B cell (primary cell): ENCODE results near the gene AURKAIP1. TPM values are rescaled to one million over a fixed set of nuclear protein-coding genes. Genes with fewer than 3 reads are reported as not detected.

Experiments
- ATAC-seq: fragments of 200-7000 bp; cut with Tn5 transposase; one replicate; pipeline ENCODE4 v1.10.0; 2021; ENCODE audit warnings: low read depth, mild to moderate bottlenecking, moderate number of reproducible peaks, moderate library complexity
- CTCF ChIA-PET: fragments of 350-600 bp; sonication (Branson Sonifier 250); formaldehyde crosslinking; loops from one replicate; lab custom pipeline; 2021; ENCODE audit warnings: antibody characterized with exemption, inconsistent platforms; lab: Charles Lee
- POLR2A ChIA-PET: fragments of 350-600 bp; sonication (Branson Sonifier 250); formaldehyde crosslinking; loops from one replicate; lab custom pipeline; 2021; ENCODE audit warnings: antibody characterized with exemption; lab: Charles Lee
- DNase-seq: peaks from one replicate; pipeline ENCODE4 v3.0.0; 2013
- H2AFZ ChIP-seq: 2 replicates; pipeline ENCODE4 v1.6.1; 2012; ENCODE audit warnings: mild to moderate bottlenecking, low read depth, low read length; ENCODE audit not compliant: insufficient read depth, poor library complexity, severe bottlenecking
- H3K27ac ChIP-seq, 2 donors: 1 replicate in 1 of 2; 2 replicates in 1 of 2; pipeline ENCODE4 v1.5.1; 2012 to 2013; ENCODE audit warnings: low read length in 2 of 2, mild to moderate bottlenecking in 2 of 2, moderate library complexity in 1 of 2
- H3K27me3 ChIP-seq, 4 experiments: fragments of 200-600 bp in 1 of 4; sonication (generic) in 1 of 4; replicated peaks in 1 of 4; 1 replicate in 2 of 4; 2 replicates in 2 of 4; pipeline versions ENCODE4 v1.6.1 to v1.7.0; 2013 to 2016; ENCODE audit warnings: low read length in 3 of 4, mild to moderate bottlenecking in 2 of 4, mixed read lengths in 1 of 4, moderate library complexity in 1 of 4; ENCODE audit not compliant: insufficient read depth in 4 of 4, control insufficient read depth in 3 of 4; ENCODE audit errors: control extremely low read depth in 1 of 4
- H3K36me3 ChIP-seq, 2 experiments: replicated peaks in 1 of 2; 1 replicate in 1 of 2; 2 replicates in 1 of 2; pipeline versions ENCODE4 v1.6.1 to v1.7.1; 2013; ENCODE audit warnings: low read length in 1 of 2; ENCODE audit not compliant: insufficient read depth in 2 of 2, control insufficient read depth in 1 of 2; ENCODE audit errors: control extremely low read depth in 1 of 2, extremely low read depth in 1 of 2
- H3K4me1 ChIP-seq, 2 donors: fragments of 200-600 bp in 1 of 2; sonication (generic) in 1 of 2; 1 replicate in 1 of 2; 2 replicates in 1 of 2; pipeline versions ENCODE4 v1.5.1 to v1.6.1; 2013 to 2017; ENCODE audit warnings: low read length in 2 of 2; ENCODE audit not compliant: control insufficient read depth in 2 of 2, insufficient read depth in 2 of 2
- H3K4me2 ChIP-seq: replicated peaks from 2 replicates; pipeline ENCODE3; 2012; ENCODE audit warnings: mild to moderate bottlenecking, low read depth, low read length; ENCODE audit not compliant: poor library complexity, severe bottlenecking
- H3K4me3 ChIP-seq, 5 experiments: fragments of 200-600 bp in 1 of 5; sonication (generic) in 1 of 5; 1 replicate in 3 of 5; 2 replicates in 2 of 5; pipeline versions ENCODE4 v1.5.1 to v1.7.0; 2011 to 2016; ENCODE audit warnings: low read length in 4 of 5, mild to moderate bottlenecking in 4 of 5, low read depth in 2 of 5, control low read depth in 1 of 5, moderate library complexity in 1 of 5; ENCODE audit not compliant: insufficient read depth in 1 of 5; ENCODE audit errors: control extremely low read depth in 1 of 5, extremely low read depth in 1 of 5
- H3K79me2 ChIP-seq: fragments of 200-600 bp; sonication (generic); one replicate; pipeline ENCODE4 v1.6.0; 2016; ENCODE audit warnings: low read length; ENCODE audit not compliant: control insufficient read depth, insufficient read depth
- H3K9ac ChIP-seq: fragments of 200-600 bp; sonication (generic); 2 replicates; pipeline ENCODE4 v1.6.1; 2017; ENCODE audit warnings: mild to moderate bottlenecking, low read length, moderate library complexity
- H3K9me3 ChIP-seq, 3 donors: one replicate each; pipeline versions ENCODE4 v1.6.1 to v1.7.1; 2013; ENCODE audit warnings: low read length in 2 of 3; ENCODE audit not compliant: control insufficient read depth in 2 of 3, insufficient read depth in 1 of 3; ENCODE audit errors: control extremely low read depth in 1 of 3
- H4K20me1 ChIP-seq: 2 replicates; pipeline ENCODE4 v1.6.0; 2012; ENCODE audit warnings: mild to moderate bottlenecking, low read length; ENCODE audit not compliant: insufficient read depth, control insufficient read depth, poor library complexity, severe bottlenecking
- H3K27ac Mint-ChIP-seq: one replicate; pipeline ENCODE4 v1.8.0; 2021; ENCODE audit warnings: mixed read lengths
- H3K27me3 Mint-ChIP-seq: one replicate; pipeline ENCODE4 v1.8.0; 2021; ENCODE audit warnings: mixed read lengths
- H3K4me1 Mint-ChIP-seq: one replicate; pipeline ENCODE4 v1.8.0; 2021; ENCODE audit warnings: mixed read lengths
- H3K4me3 Mint-ChIP-seq: one replicate; pipeline ENCODE4 v1.8.0; 2021; ENCODE audit warnings: mixed read lengths
- H3K9me3 Mint-ChIP-seq: one replicate; pipeline ENCODE4 v1.8.0; 2022; ENCODE audit warnings: mixed read lengths; ENCODE audit not compliant: insufficient read depth
- EZH2 ChIP-seq: IDR thresholded peaks from 2 replicates; pipeline ENCODE4 v1.6.1; 2012; ENCODE audit warnings: borderline replicate concordance, low read depth, mild to moderate bottlenecking, moderate library complexity, low read length; ENCODE audit not compliant: insufficient read depth, poor library complexity, severe bottlenecking
- WGBS: methylation state at CpG from one replicate; pipeline ENCODE4 v1.1.5; 2013; ENCODE audit warnings: missing lambda C conversion rate; ENCODE audit not compliant: insufficient coverage; 5-methylcytosine and 5-hydroxymethylcytosine counted together
- intact Hi-C: fragments of 100-400 bp; cut with micrococcal nuclease; formaldehyde crosslinking; loops from one replicate; pipeline ENCODE4 v1.10.0; 2022
- polyA plus RNA-seq: library from polyadenylated mRNA; depleted of rRNA; stranded (reverse); fragments of >200 nt; gene quantifications from 2 replicates; pipeline ENCODE4 v1.2.3, GENCODE V29; 2012
- total RNA-seq, 2 donors: library from RNA; stranded (reverse); fragments of 120-200 nt in 1 of 2; gene quantifications; 1 replicate in 1 of 2; 2 replicates in 1 of 2; pipeline versions ENCODE4 v1.2.3 to v1.2.4, GENCODE V29; 2013 to 2022
- TF ChIP-seq, protein P1 (sequence below): fragments of 200-600 bp; IDR thresholded peaks from one replicate; pipeline ENCODE4 v1.8.0; 2022; ENCODE audit warnings: antibody characterized with exemption, mild to moderate bottlenecking

The AURKAIP1 gene
- total and polyA plus RNA-seq, 2 donors (not counting 1 experiment from before 2014, with no cell fraction given): 61.1 to 61.7 TPM

DNA sequence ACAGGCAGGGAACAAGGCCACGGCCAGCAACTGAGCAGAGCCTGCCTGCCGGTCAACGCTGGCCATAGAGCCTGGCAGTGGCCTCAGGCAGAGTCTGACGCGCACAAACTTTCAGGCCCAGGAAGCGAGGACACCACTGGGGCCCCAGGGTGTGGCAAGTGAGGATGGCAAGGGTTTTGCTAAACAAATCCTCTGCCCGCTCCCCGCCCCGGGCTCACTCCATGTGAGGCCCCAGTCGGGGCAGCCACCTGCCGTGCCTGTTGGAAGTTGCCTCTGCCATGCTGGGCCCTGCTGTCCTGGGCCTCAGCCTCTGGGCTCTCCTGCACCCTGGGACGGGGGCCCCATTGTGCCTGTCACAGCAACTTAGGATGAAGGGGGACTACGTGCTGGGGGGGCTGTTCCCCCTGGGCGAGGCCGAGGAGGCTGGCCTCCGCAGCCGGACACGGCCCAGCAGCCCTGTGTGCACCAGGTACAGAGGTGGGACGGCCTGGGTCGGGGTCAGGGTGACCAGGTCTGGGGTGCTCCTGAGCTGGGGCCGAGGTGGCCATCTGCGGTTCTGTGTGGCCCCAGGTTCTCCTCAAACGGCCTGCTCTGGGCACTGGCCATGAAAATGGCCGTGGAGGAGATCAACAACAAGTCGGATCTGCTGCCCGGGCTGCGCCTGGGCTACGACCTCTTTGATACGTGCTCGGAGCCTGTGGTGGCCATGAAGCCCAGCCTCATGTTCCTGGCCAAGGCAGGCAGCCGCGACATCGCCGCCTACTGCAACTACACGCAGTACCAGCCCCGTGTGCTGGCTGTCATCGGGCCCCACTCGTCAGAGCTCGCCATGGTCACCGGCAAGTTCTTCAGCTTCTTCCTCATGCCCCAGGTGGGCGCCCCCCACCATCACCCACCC lies 43.7 kb downstream of the AURKAIP1 start, which contains the start of gene TAS1R3:
Gene TAS1R3 (plus strand): TSS at position 213 of the 898 bp plus-strand sequence. CDS start 66 bp downstream, at position 279.
- no peak for DNase-seq
- ChIA-PET CTCF (no interaction called here), POLR2A (interaction anchor here (0.7 kb wide), 1 partner anchor 9 kb away, joined by 12 read pairs; no protein-coding TSS in a partner anchor)
- Histone ChIP-seq H3K79me2 (no peaks in the 10 kb centered on the region), H4K20me1 (no peaks in the 10 kb centered on the region), H3K9ac (no peak within 1 kb of the TSS), H3K4me1 (peaks cover 0 to 16% of the 10 kb centered on the region in 2 donors), H3K9me3 (peaks cover 0 to 16% (median 0%) of the 10 kb centered on the region in 3 donors), H3K36me3 (peaks cover 0 to 4% of the 10 kb centered on the region in 2 experiments), H2AFZ (no peak within 1 kb of the TSS), H3K27ac (peak within 1 kb of the TSS in 1 of 2 donors; percentile 44), H3K27me3 (no peaks in the 10 kb centered on the region), H3K4me2 (peak within 1 kb of the TSS; percentile 51), H3K4me3 (peak within 1 kb of the TSS in 2 of 5 experiments; percentile 3 to 10)
- ATAC-seq: peak; percentile 46
- peak within 1 kb of the TSS; percentile 37 for H3K4me3 Mint-ChIP-seq
- intact Hi-C loops: no loop called here
- peaks cover 8% of the 10 kb centered on the region for H3K4me1 Mint-ChIP-seq
- no peak for TF ChIP-seq EZH2
- TF ChIP-seq, protein P1, sequence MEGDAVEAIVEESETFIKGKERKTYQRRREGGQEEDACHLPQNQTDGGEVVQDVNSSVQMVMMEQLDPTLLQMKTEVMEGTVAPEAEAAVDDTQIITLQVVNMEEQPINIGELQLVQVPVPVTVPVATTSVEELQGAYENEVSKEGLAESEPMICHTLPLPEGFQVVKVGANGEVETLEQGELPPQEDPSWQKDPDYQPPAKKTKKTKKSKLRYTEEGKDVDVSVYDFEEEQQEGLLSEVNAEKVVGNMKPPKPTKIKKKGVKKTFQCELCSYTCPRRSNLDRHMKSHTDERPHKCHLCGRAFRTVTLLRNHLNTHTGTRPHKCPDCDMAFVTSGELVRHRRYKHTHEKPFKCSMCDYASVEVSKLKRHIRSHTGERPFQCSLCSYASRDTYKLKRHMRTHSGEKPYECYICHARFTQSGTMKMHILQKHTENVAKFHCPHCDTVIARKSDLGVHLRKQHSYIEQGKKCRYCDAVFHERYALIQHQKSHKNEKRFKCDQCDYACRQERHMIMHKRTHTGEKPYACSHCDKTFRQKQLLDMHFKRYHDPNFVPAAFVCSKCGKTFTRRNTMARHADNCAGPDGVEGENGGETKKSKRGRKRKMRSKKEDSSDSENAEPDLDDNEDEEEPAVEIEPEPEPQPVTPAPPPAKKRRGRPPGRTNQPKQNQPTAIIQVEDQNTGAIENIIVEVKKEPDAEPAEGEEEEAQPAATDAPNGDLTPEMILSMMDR: no peak
- WGBS: 76% methylated on average over 37 of the region's 41 CpGs
- H3K27me3 Mint-ChIP-seq: no peaks in the 10 kb centered on the region
- H3K27ac Mint-ChIP-seq: peak within 1 kb of the TSS; percentile 71
- H3K9me3 Mint-ChIP-seq: no peaks in the 10 kb centered on the region
